SK-N-SH (cell line): Measurements from ENCODE around the gene ANK2. TPM values are rescaled to one million over a fixed set of nuclear protein-coding genes. Genes with fewer than 3 reads are reported as not detected.

Experiments used
- CTCF ChIA-PET: fragments of 300-600, 350-600 bp; formaldehyde crosslinking; extraction: SDS; loops from one replicate; lab custom pipeline; 2021; lab: Yijun Ruan, JAX
- POLR2A ChIA-PET: fragments of 350-600 bp; sonication (Branson Sonifier 250); formaldehyde crosslinking; extraction: SDS; loops from one replicate; lab custom pipeline; 2020; ENCODE audit warnings: antibody characterized with exemption, inconsistent platforms; lab: Yijun Ruan, JAX
- DNase-seq: peaks from one replicate; pipeline ENCODE4 v3.0.0; 2012
- H2AFZ ChIP-seq: fragments of 200-600 bp; sonication (generic); 2 replicates; pipeline ENCODE4 v1.8.1; 2016; ENCODE audit warnings: antibody characterized with exemption, mild to moderate bottlenecking, low read depth
- H3F3A ChIP-seq: fragments of 200-600 bp; sonication (generic); replicated peaks from 2 replicates; pipeline ENCODE3; 2016; ENCODE audit warnings: antibody characterized with exemption, mild to moderate bottlenecking; ENCODE audit not compliant: insufficient read depth
- H3K27ac ChIP-seq, 2 experiments: fragments of 200-500 bp in 1 of 2; fragments of 200-600 bp in 1 of 2; sonication (Bioruptor generic) in 1 of 2; sonication (generic), shearing (Covaris generic) in 1 of 2; 2 replicates each; pipeline versions ENCODE4 v1.5.1 to v1.6.1; 2014 to 2016; ENCODE audit warnings: low read depth in 2 of 2, inconsistent platforms in 1 of 2, low read length in 1 of 2, mild to moderate bottlenecking in 1 of 2, mixed read lengths in 1 of 2
- H3K27me3 ChIP-seq: fragments of 200-600 bp; sonication (generic), shearing (Covaris generic); 2 replicates; pipeline ENCODE4 v1.6.1; 2016; ENCODE audit warnings: mixed run types; ENCODE audit not compliant: insufficient read depth
- H3K36me3 ChIP-seq, 2 experiments: fragments of 200-500 bp in 1 of 2; fragments of 200-600 bp in 1 of 2; sonication (Bioruptor generic) in 1 of 2; sonication (generic) in 1 of 2; replicated peaks in 1 of 2; 2 replicates each; pipeline versions ENCODE3 to v1.5.1; 2014 to 2016; ENCODE audit warnings: low read length in 1 of 2, mild to moderate bottlenecking in 1 of 2; ENCODE audit not compliant: insufficient read depth in 2 of 2, control insufficient read depth in 1 of 2
- H3K4me1 ChIP-seq, 2 experiments: fragments of 200-500 bp in 1 of 2; fragments of 200-600 bp in 1 of 2; sonication (Bioruptor generic) in 1 of 2; sonication (generic), shearing (Covaris generic) in 1 of 2; 2 replicates each; pipeline versions ENCODE4 v1.5.1 to v1.6.1; 2014 to 2016; ENCODE audit warnings: low read depth in 1 of 2, low read length in 1 of 2, mixed run types in 1 of 2; ENCODE audit not compliant: insufficient read depth in 2 of 2, control insufficient read depth in 1 of 2
- H3K4me2 ChIP-seq: fragments of 200-600 bp; sonication (generic), shearing (Covaris generic); 2 replicates; pipeline ENCODE4 v1.6.1; 2017; ENCODE audit warnings: mixed run types
- H3K4me3 ChIP-seq, 2 experiments: fragments of 200-500 bp in 1 of 2; fragments of 200-600 bp in 1 of 2; sonication (Bioruptor generic) in 1 of 2; sonication (generic), shearing (Covaris generic) in 1 of 2; 2 replicates each; pipeline versions ENCODE4 v1.5.1 to v1.8.1; 2014 to 2016; ENCODE audit warnings: low read depth in 2 of 2, inconsistent platforms in 1 of 2, low read length in 1 of 2, mild to moderate bottlenecking in 1 of 2, mixed read lengths in 1 of 2, moderate library complexity in 1 of 2
- H3K79me2 ChIP-seq: fragments of 200-600 bp; sonication (generic); 2 replicates; pipeline ENCODE4 v1.8.1; 2017; ENCODE audit warnings: mild to moderate bottlenecking; ENCODE audit not compliant: insufficient read depth
- H3K9ac ChIP-seq: fragments of 200-600 bp; sonication (generic); 2 replicates; pipeline ENCODE4 v1.6.1; 2017; ENCODE audit warnings: mixed run types
- H3K9me2 ChIP-seq: fragments of 200-600 bp; sonication (generic); 2 replicates; pipeline ENCODE4 v1.6.1; 2017; ENCODE audit warnings: mixed run types
- H3K9me3 ChIP-seq: fragments of 200-600 bp; sonication (generic); 2 replicates; pipeline ENCODE4 v1.6.1; 2017; ENCODE audit warnings: mixed run types, mild to moderate bottlenecking, moderate library complexity
- H4K20me1 ChIP-seq: fragments of 200-600 bp; sonication (generic); 2 replicates; pipeline ENCODE4 v1.6.1; 2017; ENCODE audit warnings: mild to moderate bottlenecking, mixed run types; ENCODE audit not compliant: insufficient read depth
- EZH2phosphoT487 ChIP-seq: fragments of 200-600 bp; sonication (generic); IDR thresholded peaks from 2 replicates; pipeline ENCODE4 v1.6.1; 2017; ENCODE audit warnings: low read depth, mixed run types, mild to moderate bottlenecking, antibody characterized with exemption, moderate library complexity, borderline replicate concordance
- FOSL2 ChIP-seq: IDR thresholded peaks from 2 replicates; pipeline ENCODE4 v1.4.0; 2012; ENCODE audit warnings: low read depth, mild to moderate bottlenecking, moderate library complexity, borderline replicate concordance
- FOXJ3 ChIP-seq: sonication (generic); formaldehyde crosslinking; IDR thresholded peaks from 2 replicates; pipeline ENCODE4 v1.5.1; 2020; ENCODE audit warnings: mild to moderate bottlenecking, missing genetic modification reagents
- FOXM1 ChIP-seq: IDR thresholded peaks from 2 replicates; pipeline ENCODE4 v1.4.0; 2012; ENCODE audit warnings: low read depth, mild to moderate bottlenecking
- GATA2 ChIP-seq: sonication (generic); formaldehyde crosslinking; IDR thresholded peaks from 2 replicates; pipeline ENCODE4 v1.5.0; 2020; ENCODE audit warnings: mild to moderate bottlenecking, missing genetic modification reagents
- MEF2A ChIP-seq: IDR thresholded peaks from 2 replicates; pipeline ENCODE4 v1.4.0; 2012; ENCODE audit warnings: low read depth, borderline replicate concordance
- MXI1 ChIP-seq: IDR thresholded peaks from 2 replicates; pipeline ENCODE4 v1.6.1; 2012; ENCODE audit warnings: mild to moderate bottlenecking, low read depth, low read length, improper control_type of control experiment
- NRF1 ChIP-seq: IDR thresholded peaks from 2 replicates; pipeline ENCODE4 v1.6.1; 2012; ENCODE audit warnings: low read depth, mild to moderate bottlenecking, low read length
- TAF1 ChIP-seq: IDR thresholded peaks from 2 replicates; pipeline ENCODE4 v1.6.1; 2012; ENCODE audit warnings: low read depth, mild to moderate bottlenecking, low read length, moderate library complexity, borderline replicate concordance
- TCF12 ChIP-seq: IDR thresholded peaks from 2 replicates; pipeline ENCODE4 v1.4.0; 2012
- TEAD4 ChIP-seq: IDR thresholded peaks from 2 replicates; pipeline ENCODE4 v1.4.0; 2012; ENCODE audit warnings: mild to moderate bottlenecking, borderline replicate concordance; ENCODE audit not compliant: insufficient read depth
- WGBS: methylation state at CpG from one replicate; pipeline ENCODE4 v1.1.6; 2017; ENCODE audit warnings: low lambda C conversion rate; 5-methylcytosine and 5-hydroxymethylcytosine counted together
- polyA plus RNA-seq, 3 experiments: library from polyadenylated mRNA; depleted of rRNA; stranded (reverse); fragments of >200 nt; gene quantifications; 2 replicates each; pipeline ENCODE4 v1.2.3, GENCODE V29; 2012

ANK2 gene
- 0.69 and 1.5 TPM in 2 replicates for polyA plus RNA-seq (2012; rRNA removed)
- 1.4 and 1.6 TPM in 2 replicates for polyA plus RNA-seq (2012; cell fraction: cytosol; rRNA removed)
- polyA plus RNA-seq (2012; cell fraction: nucleus; rRNA removed), result 2.2 and 2.8 TPM in 2 replicates

GRCh38 chr4:113049421-113050370 is at the start of gene ANK2:
Gene ANK2, plus strand, starts transcription at chr4:113049653. Its CDS starts 76 bp downstream, at chr4:113049729.
- no peaks in the 10 kb centered on the region for H3K9me2 ChIP-seq
- 8% methylated on average over 20 of the region's 20 CpGs for WGBS
- no peaks in the 10 kb centered on the region for H4K20me1 ChIP-seq
- POLR2A ChIA-PET, result no interaction called here
- H3K36me3 ChIP-seq, result no peaks in the 10 kb centered on the region
- peak within 1 kb of the TSS; percentile 67 for H3K4me2 ChIP-seq
- CTCF ChIA-PET, result interaction anchor here (0.7 to 1.1 kb wide), 5 partner anchors 10 to 105 kb away, joined by 3 to 5 read pairs (median 3); no protein-coding TSS in a partner anchor
- peak; percentile 54 for DNase-seq
- H3K27me3 ChIP-seq, result no peaks in the 10 kb centered on the region
- H3K27ac ChIP-seq, result peak within 1 kb of the TSS in 1 of 2 experiments; percentile 62; a peak in 2 of 4 replicates
- H3K79me2 ChIP-seq, result no peaks in the 10 kb centered on the region
- H3K4me3 ChIP-seq, result peak within 1 kb of the TSS in 1 of 2 experiments; percentile 47; a peak in 2 of 4 replicates
- H3F3A ChIP-seq, result no peaks in the 10 kb centered on the region
- H2AFZ ChIP-seq, result peak within 1 kb of the TSS; percentile 79; the same call in 1 of the 2 replicates
- H3K4me1 ChIP-seq, result peaks cover 0 to 7% of the 10 kb centered on the region in 2 experiments; a peak in 2 of 4 replicates
- peak; percentile 68 for TF ChIP-seq GATA2
- TF ChIP-seq MXI1, result peak; percentile 23; the same call in 1 of the 2 replicates
- no peak for TF ChIP-seq TEAD4
- H3K9ac ChIP-seq, result no peak within 1 kb of the TSS
- H3K9me3 ChIP-seq, result no peaks in the 10 kb centered on the region

GRCh38 chr4:113003841-113004240 is 45.6 kb upstream of the ANK2 start:
- Histone ChIP-seq H3K4me1 (peaks cover 0 to 3% of the 10 kb centered on the region in 2 experiments; a peak in 2 of 4 replicates), H3K9me3 (no peaks in the 10 kb centered on the region), H3K4me2 (no peak overlapping the region), H3K4me3 (no peak overlapping the region), H3K27ac (no peak overlapping the region), H2AFZ (no peak overlapping the region), H3K27me3 (no peaks in the 10 kb centered on the region), H3K9me2 (no peaks in the 10 kb centered on the region), H3K79me2 (no peaks in the 10 kb centered on the region), H3K9ac (no peak overlapping the region), H3K36me3 (no peaks in the 10 kb centered on the region), H4K20me1 (no peaks in the 10 kb centered on the region), H3F3A (no peaks in the 10 kb centered on the region)
- POLR2A ChIA-PET, result no interaction called here
- 72% methylated on average over 2 of the region's 2 CpGs for WGBS
- CTCF ChIA-PET, result interaction anchor here (0.9 to 1.1 kb wide), 3 partner anchors 27 to 68 kb away, joined by 3 to 4 read pairs (median 3); no protein-coding TSS in a partner anchor
- no peak for DNase-seq
- no peak for TF ChIP-seq TAF1
- no peak for TF ChIP-seq MEF2A
- no peak for TF ChIP-seq MXI1
- no peak for TF ChIP-seq EZH2phosphoT487
- TF ChIP-seq FOSL2, result no peak
- no peak for TF ChIP-seq NRF1
- no peak for TF ChIP-seq FOXJ3 (CRISPR knock-in tag)
- TF ChIP-seq TCF12, result no peak
- no peak for TF ChIP-seq FOXM1
